GM21737 (cell line): Measurements from ENCODE around the gene HSD17B1.
"Not testable (repeated sequence)": the region's sequence is repeated elsewhere in the genome, so short reads cannot be mapped to it uniquely, and the experiment has no call there.

Experiments used
- ATAC-seq: cut with Tn5 transposase; IDR thresholded peaks from one replicate; pipeline ENCODE4 v1.9.1; 2021; ENCODE audit warnings: mild to moderate bottlenecking, moderate library complexity; ENCODE audit not compliant: unreplicated experiment

HSD17B1 gene

DNA sequence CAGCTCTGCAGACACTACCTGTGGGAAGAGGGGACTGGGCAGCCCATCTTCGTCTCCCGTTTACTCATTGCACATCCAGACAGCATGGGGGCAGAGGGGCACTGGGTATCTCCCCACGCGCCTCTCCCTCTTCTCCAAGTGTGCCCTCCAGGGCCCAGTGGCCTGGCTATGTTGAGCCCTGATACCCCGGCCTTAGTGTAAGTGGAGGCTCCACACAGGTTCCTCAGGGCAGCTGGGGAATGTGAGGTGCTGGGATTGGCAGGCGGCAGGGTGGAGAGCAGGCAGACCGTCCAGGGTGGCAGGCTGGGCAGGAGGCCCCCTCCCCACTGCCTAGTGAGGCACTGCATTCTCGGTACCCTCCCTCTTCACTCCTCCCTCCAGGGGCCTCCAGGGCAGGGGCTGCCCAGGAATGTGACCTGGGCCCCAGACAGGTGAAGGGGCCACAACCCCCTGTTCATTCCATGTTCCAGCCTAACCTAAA lies 29.9 kb upstream of the HSD17B1 start:
- ATAC-seq, result no peak

DNA sequence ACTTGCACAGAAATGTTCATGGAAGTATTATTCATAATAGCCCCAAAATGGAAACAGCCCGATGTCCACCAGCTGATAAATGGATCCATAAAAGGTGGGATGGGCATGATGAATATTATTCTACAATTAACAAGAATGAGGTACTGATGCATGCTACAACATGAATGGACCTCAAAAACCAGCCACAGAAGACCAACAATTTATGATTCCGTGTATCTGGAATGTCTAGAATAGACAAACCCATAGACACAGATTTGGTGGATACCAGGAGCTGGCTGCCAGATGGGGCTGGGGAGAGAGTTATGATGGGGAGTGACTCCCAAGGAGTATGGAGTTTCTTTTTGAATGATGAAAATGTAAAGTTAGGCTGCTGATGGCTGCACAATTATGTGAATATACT lies 27.5 kb upstream of the HSD17B1 start:
- ATAC-seq, result no peak

DNA sequence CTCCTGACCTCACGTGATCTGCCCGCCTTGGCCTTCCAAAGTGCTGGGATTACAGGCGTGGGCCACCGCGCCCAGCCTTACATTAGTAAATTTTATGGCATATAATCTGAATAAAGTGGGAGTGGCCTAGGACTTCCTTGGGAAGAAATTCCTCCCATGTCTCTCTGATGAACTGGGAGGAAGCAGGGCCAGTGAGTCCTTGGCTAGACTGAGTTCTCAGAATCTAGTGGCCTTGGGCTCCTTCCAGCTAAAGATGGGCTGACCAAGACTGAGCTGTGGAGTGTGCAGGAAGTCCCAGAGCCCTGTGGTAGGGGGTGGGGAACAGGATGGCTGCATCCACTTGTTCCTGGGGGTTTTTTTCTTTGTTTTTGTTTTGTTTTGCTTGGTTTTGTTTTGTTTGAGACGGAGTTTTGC lies 26.7 kb upstream of the HSD17B1 start:
- no peak for ATAC-seq

DNA sequence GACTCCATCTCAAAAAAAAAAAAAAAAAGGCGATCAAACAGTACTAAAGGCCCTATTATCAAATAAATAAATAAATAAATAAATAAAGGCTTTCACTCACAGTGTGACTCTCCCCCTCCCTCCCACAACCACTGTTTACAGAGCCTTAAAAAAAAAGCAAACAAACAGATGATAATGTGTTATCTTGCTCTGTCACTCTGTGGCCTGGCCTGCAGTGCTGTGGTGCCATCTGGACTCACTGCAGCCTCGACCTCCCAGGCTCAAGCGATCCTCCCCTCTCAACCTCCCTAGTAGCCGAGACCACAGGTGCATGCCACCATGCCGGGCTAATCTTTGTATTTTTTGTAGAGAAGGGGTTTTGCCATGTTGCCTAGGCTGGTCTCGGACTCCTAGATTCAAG lies 24.8 kb upstream of the HSD17B1 start:
- ATAC-seq, result no peak

DNA sequence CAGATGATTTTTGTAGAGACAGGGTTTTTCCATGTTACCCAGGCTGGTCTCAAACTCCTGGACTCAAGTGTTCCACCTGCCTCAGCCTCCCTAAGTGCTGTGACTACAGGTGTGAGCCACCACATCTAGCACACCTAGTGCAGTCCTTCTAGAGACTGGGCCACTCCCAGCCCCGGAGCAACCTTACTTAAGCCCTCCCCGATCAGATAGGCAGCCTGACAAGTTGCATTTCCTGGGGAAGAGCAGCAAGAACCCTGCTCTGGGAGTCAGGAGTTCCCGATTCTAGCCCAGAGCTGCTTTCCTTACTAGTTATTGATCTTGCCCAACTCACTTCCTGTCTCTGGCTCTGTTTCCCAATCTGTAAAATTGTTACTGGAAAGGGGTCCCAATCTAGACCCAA lies 23.7 kb upstream of the HSD17B1 start:
- ATAC-seq, result no peak

DNA sequence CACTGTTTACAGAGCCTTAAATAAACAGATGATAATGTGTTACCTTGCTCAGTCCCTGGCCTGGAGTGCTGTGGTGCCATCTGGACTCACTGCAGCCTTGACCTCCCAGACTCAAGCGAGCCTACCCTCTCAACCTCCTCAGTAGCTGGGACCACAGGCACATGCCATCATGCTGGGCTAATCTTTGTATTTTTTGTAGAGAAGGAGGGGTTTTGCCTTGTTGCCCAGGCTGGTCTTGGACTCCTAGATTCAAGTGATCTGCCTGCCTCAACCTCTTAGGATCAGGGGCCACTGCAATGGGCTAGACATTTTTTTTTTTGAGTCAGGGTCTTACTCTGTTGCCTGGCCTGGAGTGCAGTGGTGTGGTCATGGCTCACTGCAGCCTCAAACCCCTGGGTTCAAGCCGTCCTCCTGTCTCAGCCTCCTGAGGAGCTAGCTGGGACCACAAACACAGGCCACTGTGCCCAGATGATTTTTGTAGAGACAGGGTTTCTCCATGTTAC lies 21.7 kb upstream of the HSD17B1 start:
- ATAC-seq, result no peak

DNA sequence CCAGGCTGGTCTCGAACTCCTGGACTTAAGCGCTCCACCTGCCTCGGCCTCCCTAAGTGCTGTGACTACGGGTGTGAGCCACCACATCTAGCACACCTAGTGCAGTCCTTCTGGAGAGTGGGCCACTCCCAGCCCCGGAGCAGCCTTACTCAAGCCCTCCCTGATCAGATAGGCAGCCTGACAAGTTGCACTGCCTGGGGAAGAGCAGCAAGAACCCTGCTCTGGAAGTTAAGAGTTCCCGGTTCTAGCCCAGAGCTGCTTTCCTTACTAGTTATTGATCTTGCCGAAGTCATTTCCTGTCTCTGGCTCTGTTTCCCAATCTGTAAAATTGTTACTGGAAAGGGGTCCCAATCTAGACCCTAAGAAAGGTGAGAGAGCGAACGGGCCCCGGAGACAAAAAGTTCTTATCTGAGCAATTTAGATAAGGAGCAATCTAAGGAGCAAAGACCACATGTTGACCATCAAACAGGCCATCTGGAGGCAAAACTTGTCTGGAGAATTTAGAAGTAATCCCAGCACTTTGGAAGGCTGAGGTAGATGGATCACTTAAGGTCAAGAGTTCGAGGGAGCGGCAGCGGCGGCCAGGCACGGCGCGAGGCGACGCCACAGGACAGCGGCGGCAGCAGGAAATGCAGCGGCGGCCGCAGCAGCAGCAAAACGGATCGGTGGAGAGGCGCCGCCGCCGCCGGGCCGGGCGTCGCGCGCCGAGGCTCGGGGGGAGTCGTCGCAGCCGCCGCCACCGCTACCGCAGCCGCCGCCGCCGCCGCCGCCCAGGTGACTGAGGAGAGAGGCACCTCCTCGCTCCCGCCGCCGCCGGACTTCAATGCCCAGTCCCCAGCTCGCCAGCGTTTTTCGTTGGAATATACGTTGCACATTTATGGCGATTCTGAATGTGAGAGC lies 21.0 kb upstream of the HSD17B1 start:
- ATAC-seq, result no peak

DNA sequence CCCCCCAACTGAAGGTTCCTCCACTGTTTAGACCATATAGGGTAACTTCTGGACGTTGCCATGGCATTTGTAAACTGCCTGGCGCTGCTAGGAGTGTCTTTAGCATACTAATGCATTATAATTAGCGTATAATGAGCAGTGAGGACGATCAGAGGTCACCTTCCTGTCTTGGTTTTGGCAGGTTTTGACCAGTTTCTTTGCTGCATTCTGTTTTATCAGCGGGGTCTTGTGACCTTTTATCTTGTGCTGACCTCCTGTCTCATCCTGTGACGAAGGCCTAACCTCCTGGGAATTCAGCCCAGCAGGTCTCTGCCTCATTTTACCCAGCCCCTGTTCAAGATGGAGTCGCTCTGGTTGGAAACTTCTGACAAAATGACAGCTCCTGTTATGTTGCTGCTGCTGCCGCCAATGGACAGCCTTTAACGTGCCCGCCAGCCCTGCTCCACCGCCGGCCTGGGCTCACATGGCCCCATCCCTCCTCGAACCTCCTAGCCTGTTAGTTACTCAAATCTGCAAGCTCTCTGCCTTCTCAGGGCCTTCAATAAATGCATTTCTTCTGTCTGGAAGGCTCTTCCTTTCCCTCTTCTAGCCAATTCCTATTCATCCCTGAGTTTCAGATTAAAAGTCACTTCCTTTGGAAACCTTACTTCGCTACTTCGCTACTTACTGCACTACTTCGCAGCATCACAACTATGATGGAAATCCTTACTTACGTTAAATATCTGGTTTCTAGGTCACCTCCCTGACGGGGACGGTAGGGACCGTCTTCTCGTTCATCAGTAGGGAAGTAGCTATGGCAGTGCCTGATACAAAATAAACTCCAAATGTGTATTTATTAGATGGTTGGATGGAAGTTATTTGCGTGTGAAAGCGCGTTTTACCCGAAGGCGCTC lies 17.3 kb upstream of the HSD17B1 start:
- ATAC-seq, result no peak

DNA sequence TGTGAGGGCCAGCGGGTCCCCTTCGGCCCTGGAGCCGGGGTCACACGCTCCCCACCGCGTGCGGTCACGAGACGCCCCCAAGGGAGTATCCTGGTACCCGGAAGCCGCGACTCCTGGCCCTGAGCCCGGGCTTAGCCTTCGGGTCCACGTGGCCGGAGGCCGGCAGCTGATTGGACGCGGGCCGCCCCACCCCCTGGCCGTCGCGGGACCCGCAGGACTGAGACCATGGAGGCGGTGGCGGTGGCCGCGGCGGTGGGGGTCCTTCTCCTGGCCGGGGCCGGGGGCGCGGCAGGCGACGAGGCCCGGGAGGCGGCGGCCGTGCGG lies 16.7 kb upstream of the HSD17B1 start, which contains the start of gene NAGLU:
Gene NAGLU, plus strand, starts transcription at position 194 of the 324 bp plus-strand sequence. Its CDS starts 32 bp downstream, at position 226.
- ATAC-seq, result peak; percentile 80

DNA sequence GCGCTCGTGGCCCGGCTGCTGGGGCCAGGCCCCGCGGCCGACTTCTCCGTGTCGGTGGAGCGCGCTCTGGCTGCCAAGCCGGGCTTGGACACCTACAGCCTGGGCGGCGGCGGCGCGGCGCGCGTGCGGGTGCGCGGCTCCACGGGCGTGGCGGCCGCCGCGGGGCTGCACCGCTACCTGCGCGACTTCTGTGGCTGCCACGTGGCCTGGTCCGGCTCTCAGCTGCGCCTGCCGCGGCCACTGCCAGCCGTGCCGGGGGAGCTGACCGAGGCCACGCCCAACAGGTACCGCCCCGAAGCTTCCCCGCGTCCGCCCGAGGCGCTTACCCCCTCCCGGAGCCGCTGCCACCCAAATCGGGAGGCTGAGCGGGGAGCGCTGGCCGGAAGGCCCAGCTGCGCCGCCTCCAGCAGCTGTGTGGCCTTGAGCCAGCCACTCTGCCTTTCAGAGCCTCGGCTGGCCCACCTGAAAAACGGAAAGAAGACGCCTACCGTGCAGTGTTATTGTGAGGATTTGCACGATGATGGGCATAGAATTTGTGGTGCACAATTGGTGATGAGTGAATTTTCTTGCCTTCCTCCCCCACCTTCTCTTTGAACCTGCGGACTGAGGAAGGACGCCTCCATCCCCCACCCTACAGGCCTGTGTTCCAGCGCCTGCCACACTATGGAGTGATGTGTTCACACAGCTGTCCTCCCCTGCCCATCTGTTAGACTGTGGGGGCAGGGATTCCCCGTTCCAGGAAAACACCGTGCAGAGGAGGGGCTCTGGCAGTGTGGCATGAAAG lies 16.2 kb upstream of the HSD17B1 start:
- ATAC-seq, result peak; percentile 57

DNA sequence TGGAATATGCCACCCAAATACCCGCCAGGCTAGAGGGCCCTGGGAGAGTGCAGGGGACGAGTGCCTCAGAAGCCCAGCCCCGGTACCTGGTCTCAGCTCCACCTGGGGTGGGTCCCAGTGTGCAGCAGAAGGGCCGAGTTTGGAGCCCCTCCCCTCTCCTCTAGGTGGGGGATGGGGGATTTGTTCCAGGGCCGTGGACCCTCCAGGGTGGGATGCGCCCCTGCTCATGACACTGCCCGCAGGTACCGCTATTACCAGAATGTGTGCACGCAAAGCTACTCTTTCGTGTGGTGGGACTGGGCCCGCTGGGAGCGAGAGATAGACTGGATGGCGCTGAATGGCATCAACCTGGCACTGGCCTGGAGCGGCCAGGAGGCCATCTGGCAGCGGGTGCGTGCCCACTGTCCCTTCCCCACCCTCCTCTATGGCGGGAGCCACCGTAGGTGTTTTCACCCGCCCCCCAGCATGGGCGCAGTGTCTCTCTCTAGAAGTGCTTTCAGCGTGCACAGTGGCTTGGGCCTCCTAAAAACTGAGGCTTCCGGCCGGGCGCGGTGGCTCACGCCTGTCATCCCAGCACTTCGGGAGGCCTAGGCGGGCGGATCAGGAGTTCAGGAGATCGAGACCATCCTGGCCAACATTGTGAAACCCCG lies 15.4 kb upstream of the HSD17B1 start:
- ATAC-seq, result no peak

DNA sequence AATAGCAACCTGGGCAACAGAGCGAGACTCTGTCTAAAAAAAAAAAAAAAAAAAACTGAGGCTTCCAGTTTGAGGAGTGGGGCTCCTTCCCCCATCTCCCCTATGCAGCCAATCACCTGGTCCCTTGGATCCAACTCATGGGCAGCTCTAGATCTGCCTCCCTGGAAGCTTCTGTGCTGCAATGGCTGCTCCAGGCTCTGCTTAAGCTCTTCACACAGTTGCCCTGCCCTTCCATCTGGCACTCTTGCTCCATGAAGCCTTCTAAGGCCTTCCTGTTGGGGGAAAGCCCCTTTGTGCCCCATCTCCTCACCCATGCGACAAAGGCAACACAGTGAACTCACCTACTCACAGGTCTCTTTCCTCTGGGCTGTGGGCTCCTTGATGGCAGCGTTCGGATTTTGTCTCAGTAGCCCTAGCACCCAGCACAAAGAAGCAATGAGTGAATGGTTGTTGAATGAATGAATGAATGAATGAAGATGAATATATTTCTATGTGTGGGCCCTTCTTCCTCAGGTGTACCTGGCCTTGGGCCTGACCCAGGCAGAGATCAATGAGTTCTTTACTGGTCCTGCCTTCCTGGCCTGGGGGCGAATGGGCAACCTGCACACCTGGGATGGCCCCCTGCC lies 14.8 kb upstream of the HSD17B1 start:
- ATAC-seq, result no peak

DNA sequence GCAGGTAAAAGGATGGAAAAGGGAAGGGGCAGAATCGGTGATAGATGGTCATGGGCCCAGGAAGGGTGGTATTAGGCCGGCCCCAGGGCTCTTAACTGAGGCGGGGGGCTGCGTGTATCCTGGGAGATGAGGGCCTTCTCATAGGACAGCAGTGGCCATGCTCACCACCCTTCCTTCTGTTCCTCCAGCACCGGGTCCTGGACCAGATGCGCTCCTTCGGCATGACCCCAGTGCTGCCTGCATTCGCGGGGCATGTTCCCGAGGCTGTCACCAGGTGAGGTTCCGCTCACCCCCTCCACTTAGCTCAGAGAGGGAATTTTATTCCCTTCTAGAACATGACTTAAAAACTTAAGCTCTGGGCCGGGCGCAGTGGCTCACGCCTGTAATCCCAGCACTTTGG lies 14.2 kb upstream of the HSD17B1 start:
- no peak for ATAC-seq

DNA sequence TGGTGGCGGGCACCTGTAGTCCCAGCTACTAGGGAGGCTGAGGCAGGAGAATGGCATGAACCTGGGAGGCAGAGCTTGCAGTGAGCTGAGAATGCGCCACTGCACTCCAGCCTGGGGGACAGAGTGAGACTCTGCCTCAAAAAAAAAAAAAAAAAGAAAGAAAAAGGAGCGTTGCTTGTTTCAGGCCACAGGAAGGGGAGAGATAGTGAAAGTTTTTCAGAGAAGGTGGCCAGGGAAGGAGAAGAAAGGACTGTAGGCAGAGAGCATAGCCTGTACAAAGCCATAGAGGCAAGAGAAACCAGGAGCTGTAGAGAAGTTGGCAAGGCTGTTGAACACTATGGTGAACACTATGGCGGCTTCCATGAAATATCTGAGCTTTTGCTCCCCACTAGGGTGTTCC lies 12.2 kb upstream of the HSD17B1 start:
- not testable (repeated sequence) for ATAC-seq

DNA sequence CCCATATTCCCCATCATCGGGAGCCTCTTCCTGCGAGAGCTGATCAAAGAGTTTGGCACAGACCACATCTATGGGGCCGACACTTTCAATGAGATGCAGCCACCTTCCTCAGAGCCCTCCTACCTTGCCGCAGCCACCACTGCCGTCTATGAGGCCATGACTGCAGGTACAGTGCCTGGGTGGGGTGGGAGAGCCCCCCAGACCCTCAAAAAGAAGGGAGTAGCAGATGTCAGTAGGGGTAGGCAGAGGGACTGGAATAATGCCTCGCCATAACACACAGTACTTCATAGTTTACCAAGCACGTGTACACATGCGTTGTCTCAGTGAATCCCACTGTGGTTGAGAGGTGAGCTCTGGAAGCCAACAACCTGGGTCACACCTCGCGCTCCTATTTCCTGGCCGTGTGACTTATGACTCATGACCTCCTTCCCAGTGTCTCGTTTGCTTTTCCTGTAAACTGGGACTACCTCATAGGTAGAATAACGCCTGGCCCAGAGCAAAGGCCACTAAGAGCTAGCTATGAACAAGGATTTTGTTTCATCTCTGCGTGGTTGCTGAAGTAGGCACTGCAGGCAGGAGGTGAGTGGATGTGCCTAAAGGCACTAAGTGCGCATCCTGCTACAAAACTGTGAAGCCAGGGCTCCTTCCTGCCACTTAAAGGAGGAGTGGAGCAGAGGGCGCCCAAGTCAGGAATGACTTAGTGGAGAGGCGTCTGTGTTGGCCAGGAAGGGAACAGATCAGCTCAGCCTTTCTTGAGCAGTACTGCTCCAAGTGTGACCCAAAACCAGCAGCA lies 11.5 kb upstream of the HSD17B1 start:
- ATAC-seq, result no peak

DNA sequence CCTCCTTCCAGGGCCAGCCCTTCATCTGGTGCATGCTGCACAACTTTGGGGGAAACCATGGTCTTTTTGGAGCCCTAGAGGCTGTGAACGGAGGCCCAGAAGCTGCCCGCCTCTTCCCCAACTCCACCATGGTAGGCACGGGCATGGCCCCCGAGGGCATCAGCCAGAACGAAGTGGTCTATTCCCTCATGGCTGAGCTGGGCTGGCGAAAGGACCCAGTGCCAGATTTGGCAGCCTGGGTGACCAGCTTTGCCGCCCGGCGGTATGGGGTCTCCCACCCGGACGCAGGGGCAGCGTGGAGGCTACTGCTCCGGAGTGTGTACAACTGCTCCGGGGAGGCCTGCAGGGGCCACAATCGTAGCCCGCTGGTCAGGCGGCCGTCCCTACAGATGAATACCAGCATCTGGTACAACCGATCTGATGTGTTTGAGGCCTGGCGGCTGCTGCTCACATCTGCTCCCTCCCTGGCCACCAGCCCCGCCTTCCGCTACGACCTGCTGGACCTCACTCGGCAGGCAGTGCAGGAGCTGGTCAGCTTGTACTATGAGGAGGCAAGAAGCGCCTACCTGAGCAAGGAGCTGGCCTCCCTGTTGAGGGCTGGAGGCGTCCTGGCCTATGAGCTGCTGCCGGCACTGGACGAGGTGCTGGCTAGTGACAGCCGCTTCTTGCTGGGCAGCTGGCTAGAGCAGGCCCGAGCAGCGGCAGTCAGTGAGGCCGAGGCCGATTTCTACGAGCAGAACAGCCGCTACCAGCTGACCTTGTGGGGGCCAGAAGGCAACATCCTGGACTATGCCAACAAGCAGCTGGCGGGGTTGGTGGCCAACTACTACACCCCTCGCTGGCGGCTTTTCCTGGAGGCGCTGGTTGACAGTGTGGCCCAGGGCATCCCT lies 9.3 kb upstream of the HSD17B1 start:
- no peak for ATAC-seq

DNA sequence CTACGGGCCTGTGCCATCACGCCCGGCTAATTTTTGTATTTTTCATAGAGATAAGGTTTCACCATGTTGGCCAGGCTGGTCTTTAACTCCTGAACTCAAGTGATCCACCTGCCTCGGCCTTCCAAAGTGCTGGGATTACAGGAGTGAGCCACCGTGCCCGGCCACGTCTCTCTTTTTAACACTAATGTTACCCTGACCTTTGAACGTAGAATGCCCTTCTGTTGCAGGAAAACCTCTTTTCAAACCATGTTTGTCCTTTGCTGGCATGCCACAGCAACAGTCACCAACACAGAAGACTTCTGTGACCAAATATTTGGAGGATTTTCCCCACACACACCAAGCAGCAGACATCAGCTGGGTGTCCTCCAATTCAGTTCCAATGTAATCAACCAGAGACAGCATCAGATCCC lies 7.8 kb upstream of the HSD17B1 start:
- no peak for ATAC-seq
